Embryonic facial prominence (tissue), 1 donor: Measurements from ENCODE around the gene SYNM.

Experiments
- DNase-seq: peaks from one replicate; pipeline ENCODE4 v3.0.0-alpha.2; 2016; ENCODE audit errors: extremely low spot score

SYNM gene

DNA sequence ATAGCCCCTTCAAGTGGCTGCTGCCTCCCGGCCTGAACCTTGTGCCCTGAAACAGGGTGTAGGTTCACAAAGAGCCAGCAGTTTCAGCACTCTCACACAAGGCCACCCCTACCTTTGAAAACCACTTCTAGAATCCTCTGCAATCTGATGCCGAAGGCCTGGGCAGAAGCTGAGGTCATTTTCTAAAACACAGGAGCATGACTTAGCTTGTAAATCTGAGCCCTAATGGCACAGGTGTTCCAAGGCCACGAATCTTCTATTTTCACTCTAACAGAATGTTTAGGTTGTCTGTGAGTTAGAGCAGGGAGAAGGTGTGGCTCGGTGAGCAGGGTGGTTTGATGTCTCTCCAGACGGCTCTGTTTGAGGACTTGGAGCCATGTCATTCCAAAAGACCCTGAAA lies 62.3 kb downstream of the SYNM start:
- no peak for DNase-seq

GRCh38 chr15:99167640-99168039 lies 62.8 kb downstream of the SYNM start:
- DNase-seq, result no peak

DNA sequence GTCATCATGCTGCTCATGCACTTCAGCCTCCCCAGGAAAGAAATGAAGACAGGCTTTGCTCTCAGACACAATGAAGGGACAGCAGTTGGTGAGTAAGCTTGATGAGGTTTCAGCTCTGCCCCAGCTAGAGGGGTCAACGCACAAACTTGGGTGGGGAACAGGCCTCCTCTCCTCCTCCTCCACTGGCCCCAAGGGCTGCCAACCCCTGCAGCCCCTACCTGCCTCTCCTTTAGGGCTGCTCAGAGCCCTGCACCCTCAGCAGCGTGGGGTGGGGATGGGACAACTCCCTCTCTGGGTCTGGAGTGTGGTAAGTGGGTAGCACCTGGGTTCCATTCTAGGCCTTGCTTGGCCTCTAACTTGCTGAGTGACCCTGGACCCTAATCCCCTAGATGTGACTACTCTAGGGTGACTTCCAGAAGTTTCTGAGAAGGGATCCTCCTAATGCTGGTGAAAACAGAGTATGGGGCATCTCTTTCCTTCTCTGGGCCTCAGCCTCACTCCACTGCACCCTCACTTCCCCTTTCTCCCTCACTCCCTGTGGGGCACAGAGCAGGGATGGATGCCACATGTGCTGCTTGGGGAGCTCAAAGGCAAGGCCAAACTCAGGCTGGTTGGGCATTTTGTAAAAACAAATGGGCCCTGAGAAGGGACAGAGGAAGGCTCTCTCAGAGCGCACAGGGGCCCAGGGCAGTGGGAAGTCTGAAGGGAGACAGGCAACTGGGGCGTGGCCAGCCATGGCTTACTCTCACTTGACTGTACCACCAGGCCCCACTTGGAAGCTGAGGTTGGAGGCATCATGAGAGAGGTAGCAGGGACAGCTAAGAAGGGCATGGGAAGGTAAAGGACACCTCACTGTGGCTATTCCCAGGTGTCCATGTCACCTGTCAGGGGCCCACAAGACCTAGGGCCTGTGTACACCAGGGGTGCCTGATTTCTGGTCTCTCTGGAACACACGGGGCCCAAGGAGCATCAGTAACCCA lies 64.0 kb downstream of the SYNM start:
- DNase-seq, result no peak

GRCh38 chr15:99169769-99170311 lies 65.0 kb downstream of the SYNM start:
- no peak for DNase-seq

- DNase-seq, result no peak
Observed at GRCh38 chr15:99170476-99171065, 65.7 kb downstream of the SYNM start.

DNA sequence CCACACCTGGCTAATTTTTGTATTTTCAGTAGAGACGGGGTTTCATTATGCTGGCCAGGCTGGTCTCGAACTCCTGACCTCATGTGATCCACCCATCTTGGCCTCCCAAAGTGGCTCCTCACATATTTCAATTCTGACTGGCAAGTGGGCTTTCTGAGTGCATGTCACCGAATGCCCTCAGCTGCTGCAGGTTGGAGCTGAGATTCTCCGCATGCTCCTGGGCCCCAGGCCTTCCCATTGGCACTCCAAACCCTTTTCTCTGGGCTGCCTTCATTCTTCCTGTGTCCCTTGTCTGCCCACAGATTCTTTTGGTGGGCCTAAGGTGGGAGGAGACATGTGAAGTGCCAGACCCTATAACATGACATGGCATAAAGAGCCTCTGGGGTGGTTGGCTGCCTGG lies 67.3 kb downstream of the SYNM start:
- DNase-seq, result no peak

- no peak for DNase-seq
Observed at GRCh38 chr15:99172989-99173388, 68.1 kb downstream of the SYNM start.

DNA sequence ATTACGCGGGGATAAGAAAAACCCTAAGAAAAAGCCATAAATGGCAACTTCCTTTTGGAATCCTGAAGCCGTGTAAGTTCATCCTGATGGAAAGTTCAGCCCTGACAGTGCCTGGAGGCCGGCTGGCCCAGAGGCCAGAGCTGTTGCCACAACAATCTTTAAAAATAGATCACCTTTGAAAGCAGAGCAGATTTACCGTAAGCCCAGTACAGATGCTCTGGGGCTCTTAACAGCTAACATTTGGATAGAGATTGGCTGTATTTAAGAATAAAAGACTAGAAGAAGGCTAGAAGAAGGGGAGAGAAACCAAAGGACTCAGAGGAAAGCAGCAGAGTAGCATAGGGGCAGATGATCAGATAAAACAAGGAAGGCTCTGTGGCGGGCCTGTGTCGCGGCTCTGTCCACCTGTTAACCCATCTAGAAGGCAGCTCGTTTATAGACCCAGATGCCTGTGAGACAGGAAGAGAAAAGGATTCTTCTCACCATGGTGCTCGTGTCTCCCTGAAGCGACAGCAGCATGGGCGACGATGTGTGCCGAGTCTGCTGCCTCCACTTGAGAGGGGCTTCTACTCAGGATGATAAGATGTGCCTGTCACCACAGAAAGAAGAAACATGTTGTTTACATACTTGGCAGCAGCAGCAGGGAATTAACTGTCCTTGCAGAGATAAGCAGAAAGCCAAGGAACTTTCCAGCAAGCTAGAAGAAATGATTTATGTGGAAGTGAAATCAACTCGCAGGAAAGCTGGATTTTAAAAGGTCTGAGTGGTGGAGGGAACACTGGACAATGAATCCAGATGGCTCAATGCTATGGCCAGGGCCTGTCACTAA lies 69.9 kb downstream of the SYNM start:
- DNase-seq, result no peak

DNA sequence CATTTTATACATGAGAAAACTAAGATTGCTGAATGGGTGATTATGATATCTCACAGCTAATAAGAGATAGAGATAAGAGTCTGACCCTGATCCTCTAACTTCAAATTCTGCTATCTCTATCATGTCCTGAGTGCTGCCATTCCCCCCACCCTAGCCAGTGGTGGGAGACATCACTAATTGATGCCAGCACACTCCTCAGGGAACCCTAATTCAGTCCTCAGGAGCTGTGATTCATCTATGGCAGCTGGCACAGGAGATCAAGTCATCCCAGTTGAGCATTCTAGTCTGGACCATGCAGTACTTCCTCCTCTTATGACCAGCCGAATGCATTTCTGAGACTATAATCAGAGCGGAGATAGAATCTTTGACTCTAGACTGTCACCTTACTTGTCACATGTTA lies 71.9 kb downstream of the SYNM start:
- no peak for DNase-seq

GRCh38 chr15:99177679-99178078 lies 72.8 kb downstream of the SYNM start:
- DNase-seq, result no peak

- DNase-seq, result no peak
Observed at GRCh38 chr15:99180086-99180963, 75.4 kb downstream of the SYNM start.

DNA sequence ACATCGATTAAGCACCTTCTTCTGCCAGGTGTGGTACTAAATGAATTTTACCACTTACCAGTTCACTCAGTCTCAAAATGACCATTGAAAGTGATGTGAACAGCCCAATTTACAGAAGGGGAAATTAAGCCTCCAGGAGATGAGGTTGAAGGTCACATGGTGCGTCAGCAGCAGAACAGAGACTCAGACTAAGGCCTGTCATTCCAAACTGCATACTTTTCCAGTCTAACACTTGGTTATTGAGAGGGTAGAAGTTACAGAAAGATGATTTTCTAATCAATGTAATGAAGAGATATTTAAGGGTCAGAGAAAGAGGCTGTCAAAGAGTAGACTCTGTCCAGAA lies 76.1 kb downstream of the SYNM start:
- no peak for DNase-seq

- DNase-seq, result no peak
Observed at GRCh38 chr15:99181545-99181971, 76.7 kb downstream of the SYNM start.

DNA sequence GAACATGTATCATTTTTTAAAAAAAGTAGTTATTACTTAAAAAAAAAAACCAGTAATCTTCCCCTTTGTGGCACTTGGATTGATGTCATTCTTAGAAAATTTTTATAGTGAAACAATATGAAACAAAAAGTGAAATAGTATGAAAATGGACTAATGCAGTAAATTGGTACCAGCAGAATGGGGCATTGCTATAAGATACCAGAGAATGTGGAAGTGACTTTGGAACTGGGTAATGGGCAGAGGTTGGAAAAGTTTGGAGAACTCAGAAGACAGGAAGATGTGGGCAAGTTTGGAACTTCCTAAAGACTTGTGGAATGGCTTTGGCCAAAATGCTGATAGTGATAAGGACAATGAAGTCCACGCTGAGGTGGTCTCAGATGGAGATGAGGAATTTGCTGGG lies 77.9 kb downstream of the SYNM start:
- no peak for DNase-seq
